Measurements from ENCODE around the gene MAP3K4.

Gene MAP3K4

DNA sequence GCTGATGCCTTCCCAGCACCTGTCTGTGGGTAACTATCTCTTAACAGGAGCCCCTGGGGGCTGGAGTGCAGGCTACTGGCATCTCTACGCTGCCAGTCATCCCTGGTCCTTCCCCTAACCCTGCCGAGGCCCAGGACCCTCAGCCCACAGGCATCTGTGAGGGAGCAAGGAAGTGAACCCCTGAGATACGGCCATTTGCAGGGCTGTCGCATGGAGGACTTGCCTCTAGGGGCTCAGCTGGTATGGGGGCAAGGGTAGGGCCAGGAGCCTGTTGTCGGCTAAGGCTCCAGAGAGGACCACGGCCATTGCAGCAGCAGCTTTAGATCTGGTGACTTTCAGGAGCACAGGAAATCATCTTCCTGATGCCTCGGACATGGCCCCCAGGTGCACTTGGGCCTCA lies 49.7 kb downstream of the MAP3K4 start:
- FAIRE-seq: no peak

DNA sequence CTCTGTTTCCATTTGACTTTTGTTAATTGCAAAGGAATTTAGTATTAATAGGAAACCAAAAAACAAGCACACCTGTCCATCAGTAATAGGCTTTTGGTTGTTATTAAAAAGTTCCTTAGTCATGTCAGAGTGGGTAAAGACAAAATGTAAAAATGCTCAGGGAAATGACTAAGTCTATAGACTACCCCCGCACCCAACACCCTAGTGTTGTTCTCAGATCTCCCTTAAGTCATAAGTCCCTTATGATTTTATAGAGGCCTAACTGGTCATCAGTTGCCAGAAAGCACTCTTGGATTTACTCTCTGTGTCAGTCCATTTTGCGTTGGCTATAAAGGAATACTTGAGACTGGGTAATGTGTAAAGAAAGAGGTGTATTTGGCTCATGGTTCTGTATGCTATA lies 52.8 kb downstream of the MAP3K4 start:
- FAIRE-seq: no peak

DNA sequence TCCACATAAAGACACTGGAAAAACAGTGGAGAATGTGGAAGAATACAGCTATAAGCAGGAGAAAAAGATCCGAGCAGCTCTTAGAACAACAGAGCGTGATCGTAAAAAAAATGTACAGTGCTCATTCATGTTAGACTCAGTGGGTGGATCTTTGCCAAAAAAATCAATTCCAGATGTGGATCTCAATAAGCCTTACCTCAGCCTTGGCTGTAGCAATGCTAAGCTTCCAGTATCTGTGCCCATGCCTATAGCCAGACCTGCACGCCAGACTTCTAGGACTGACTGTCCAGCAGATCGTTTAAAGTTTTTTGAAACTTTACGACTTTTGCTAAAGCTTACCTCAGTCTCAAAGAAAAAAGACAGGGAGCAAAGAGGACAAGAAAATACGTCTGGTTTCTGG lies 57.1 kb downstream of the MAP3K4 start:
- FAIRE-seq: no peak

DNA sequence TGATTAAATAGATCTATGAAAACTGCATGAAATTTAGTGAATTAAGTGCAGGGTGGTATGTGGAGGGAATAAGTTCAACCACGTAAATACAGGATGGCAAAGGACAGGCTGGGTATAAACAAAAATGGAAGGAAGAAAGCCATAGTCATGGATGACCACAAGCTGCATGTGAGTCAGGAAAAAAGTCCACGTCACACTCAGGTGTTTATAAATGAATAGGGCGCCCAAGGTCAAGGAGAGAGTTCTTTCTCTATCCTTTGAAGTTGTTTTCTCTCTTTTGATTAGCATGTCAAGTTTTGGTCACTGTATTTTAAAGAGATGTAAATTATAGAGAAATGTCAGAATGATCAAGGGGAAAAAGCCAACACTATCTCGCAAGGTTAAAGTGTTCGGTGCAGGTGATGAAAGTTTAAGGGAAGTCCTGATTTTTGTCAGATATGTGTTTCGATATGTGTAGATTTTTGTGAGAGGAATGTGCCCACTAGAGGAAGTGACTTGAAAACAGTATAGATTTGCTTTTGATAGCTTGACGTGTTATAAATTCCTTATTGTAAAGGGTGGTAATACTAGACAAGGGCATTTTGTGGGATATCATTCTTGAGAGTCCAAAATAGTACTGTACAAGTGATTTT lies 58.7 kb downstream of the MAP3K4 start:
- FAIRE-seq: no peak

DNA sequence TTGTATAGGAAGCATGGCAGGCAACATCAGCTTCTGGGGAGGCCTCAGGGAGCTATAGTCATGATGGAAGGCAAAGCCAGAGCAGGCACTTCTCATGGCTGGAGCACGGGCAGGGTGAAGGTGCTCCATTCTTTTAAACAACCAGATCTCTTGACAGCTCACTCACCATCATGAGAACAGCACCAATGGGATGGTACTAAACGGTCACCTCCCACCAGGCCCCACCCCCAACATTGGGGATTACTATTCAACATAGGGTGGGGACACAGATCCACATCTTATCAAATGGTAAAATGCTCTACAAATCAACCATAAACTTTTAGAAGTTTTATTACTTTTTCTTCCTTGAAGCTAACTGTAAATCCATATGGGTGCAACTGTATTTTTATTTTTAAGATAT lies 61.5 kb downstream of the MAP3K4 start:
- FAIRE-seq: no peak

DNA sequence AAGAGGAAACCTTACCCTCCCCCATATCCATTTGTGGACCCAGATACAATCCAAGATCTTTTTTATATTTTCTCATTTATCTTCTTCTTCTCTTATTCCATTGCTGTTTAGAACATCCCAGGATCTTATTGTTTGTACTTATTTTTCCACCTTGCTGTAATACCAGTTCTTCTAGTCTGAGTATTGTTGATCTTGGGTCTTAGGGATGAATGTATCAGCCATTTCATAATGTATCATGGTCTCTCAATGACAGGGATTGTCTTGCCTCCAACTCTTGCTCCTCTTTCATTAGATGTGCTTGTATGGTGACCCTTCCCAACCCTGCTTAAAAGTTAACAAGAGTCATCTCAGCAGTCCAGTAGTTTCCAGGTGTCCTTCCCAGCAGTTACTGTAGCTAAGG lies 63.3 kb downstream of the MAP3K4 start:
- no peak for FAIRE-seq

DNA sequence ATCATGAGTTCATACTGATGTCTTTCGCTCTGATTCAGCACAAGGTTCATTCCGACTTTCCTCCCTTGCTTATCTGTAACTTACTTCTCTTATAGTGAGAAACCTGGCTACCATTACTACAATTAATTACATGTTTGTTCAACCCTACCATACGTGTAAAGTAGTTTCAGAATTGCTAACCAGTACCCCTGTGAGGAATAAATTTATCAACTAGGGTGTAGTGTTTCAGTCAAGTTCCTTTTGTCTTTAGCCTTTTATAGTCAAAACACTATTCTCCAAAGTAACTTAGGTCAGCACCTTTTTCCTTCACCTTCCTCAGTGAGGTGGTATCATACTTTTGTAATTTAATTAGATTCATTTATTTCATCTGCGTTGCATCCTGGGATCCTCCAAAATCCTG lies 64.9 kb downstream of the MAP3K4 start:
- no peak for FAIRE-seq

DNA sequence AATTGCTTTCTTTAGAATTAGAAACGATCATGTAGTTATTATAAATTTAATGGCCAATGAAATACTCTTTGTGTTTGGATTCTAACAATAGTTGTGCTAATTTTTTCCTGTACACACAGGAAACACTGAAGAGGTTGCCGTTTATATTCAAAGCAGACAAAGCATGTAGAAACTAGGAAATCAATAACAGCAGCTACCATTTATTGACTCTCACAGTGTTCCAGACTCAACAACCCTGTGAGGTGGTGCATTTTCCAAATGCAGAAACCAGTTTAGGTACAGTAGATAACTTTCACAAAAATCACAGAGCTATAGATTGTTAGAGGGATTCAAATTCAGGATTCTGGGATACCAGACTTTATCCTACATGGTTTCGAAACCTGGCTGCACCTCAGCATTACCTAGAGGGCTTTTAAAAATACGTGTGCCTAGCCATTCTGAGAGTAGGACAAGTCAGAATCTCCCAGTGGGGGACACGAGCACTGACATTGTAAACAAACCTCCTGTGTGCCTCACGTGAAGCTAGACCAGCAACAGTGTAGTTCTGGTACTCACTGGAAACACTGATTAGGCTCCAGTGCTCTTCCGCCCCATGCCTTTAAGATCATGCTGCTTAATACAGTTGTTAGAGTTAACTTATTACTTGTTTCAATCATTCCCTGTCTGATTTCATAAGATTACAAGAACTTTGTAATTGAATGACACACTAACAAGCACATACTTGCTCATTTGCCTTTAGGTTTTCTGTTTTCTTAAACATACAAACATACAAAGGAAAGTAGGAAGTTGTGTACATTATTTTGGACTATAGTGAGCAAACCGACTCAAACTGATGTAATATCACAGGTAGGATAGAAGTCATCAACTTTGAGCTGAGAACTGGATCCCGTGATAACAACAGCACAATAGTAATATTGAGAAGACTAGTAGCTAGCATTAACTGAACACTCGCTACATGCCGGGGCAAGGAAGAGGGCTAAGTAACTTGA lies 65.8 kb downstream of the MAP3K4 start:
- FAIRE-seq: no peak

DNA sequence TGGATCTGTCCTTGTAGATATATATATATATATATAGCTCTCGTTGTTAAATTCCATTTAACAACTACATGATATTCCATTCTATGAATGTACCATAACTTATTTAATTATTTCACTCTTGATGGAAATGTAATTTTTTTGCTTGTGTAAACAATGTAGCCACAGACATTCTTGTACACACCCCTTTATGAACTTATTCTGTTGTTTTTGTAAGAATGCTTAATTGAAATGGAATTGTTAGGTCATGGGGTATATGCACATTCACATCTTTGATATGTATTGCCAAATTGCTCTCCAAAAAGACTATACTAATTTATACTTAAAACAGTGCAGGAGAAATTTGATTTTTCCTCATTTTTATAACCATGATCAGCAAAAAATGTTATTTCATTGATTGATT lies 67.2 kb downstream of the MAP3K4 start:
- no peak for FAIRE-seq

DNA sequence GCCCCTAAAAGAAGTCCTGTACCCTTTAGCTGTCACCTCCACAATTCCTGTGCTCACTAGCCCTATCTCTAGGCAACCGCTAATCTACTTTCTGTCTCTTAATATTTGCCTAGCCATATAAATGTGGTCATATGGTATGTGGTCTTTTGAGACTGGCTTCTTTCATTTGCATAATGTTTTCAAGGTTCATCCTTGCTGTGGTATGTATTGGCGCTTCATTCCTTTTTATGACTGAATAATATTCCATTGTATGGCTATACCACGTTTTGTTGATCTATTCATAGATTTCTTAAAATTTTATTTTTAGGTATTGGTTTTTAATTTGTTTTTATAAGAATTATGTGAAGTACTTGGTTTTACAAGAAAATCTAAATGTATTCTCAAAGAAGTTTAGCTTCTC lies 70.0 kb downstream of the MAP3K4 start:
- FAIRE-seq: no peak

DNA sequence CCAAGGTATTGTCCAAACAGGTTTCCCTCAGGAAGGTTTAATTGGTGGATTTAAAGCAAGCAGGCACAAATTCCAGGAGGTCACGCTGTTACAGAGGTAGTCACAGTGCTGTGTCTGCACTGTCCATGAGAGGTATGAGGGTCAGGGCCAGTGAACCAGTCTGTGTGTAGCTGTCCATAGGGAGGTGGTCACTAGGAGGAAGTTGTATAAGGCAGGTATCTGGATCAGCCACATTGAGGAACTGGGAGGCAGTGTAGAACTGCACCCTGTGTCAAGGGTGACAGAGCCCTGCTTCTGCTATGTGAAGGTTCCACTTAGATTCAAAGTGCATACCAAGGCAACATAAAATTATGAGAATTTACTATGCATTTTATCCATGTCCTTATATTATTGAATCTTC lies 73.3 kb downstream of the MAP3K4 start:
- FAIRE-seq: no peak

DNA sequence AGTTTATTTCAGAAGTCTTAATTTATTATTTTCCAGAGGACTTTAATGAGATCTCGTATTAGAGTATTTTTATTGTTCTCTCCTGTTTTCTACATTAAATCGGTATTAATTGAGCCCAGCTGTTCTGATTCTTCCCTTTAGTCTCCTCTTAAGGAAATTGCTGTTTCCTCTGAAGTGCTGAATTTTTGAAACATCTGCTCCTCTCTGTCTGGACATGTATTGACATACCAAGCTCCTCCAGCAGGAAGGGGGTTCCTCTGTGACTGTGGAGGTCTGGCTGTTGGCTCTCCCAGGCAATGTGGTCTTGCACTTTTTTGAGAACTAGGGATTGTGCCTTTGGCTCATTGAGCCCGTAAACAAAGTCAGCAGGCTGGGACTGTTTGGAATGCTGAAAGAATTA lies 74.9 kb downstream of the MAP3K4 start:
- FAIRE-seq: no peak

DNA sequence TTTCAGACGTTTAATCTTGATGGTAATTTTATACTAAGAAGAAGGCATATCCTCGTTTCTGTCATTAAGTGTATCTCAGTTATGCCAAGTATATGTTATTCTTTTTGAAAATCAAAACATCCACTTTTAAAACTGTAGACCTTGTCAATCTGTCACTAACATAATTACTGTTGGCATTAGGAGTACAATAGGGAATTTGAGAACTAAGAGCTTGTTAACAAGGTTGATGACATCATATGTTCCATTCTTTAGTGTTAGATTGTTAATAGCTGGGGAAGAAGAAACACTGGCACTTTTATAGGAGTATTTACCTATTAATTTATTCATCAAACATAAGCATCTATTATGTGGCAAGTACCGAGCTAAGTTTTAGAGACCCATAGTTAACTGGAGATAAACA lies 76.2 kb downstream of the MAP3K4 start:
- FAIRE-seq: no peak

DNA sequence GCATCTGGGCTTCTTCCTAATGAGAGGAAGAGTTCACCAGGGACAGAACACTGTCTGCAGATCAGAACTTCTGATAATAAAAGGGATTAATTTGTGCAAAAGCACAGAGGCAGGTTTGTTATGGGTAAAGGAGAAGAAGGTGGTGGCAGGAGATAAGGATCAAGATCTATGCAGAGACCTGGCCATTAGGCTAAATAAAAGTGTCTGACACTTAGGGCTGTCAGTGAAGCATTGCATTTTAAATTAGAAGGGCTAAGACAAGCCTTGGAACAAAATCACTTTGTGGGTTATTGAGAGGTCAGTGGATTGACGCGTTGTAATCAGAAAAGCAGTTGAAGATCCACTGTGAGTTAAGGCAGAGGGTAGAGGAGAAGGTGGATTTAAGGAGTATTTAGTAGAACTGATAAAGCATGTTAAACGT lies 76.8 kb downstream of the MAP3K4 start:
- no peak for FAIRE-seq

DNA sequence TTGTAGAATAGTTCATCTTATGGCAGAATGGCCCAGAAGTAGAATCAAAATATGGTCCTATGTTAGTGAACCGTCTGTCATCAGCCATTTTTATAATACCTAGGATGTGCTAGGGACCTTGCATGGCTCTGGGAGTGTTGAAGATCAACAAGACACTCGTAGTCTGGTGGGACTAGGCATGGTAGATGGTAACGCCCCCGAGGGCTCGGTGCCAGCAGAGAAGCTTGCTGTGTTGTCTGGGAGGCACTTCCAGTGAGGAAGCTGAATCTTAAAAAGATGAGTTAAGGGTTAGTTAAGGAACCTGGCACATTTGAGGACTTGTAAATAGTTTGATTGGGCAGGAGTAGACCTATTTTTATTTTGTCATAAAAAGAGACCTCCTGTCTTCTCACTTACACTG lies 82.4 kb downstream of the MAP3K4 start:
- no peak for FAIRE-seq

DNA sequence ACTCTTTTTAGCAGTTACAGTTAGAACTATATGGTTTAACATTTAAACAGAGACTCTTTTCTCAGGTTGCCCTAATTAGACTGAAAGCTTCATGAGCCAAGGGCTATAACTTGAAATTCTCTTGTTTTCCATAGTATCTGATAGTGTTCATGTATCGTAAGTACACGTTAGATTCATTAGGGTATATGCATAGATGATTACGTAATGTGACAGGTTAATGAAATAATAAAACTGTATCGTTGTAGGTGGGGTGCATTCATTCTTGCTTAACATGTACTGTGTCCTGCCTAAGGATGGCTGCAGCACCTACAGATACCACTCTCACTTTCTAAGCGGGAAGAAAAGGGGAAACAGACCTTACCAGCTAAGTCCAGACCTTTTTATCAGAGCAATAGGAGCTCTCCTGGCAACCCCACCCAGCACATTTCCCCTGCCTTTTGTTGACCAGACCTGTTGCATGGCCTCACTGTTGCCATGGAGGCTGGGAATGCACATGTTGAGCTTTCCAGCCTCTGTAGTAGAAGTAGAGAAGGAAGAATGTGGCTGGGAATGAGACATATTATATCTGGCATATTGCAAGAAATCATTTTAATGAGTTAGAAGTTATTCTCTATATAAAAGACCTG lies 83.0 kb downstream of the MAP3K4 start:
- no peak for FAIRE-seq

DNA sequence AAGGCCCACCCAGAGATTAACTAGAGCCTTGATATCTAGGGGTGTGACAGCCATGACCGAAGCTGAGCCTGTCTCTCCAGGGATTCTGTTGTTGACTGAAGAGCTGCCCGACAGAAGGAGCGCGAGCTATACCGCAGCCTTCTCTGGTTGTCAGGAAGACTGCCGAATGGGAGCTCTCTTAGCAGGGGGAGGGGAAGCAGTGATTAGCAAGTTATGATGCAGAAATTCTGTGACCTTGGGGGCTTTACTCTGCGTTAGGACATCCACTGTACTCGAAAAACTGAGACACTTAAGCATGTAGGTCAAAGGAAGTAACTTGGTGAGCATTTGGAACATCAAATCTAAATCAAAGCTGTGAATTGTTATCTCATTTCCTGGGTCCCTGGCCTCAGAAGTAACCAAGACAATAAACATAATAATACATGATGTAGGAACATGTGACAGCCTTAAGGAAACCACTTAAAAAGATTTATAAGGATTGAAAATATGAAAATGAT lies 84.7 kb downstream of the MAP3K4 start:
- no peak for FAIRE-seq

DNA sequence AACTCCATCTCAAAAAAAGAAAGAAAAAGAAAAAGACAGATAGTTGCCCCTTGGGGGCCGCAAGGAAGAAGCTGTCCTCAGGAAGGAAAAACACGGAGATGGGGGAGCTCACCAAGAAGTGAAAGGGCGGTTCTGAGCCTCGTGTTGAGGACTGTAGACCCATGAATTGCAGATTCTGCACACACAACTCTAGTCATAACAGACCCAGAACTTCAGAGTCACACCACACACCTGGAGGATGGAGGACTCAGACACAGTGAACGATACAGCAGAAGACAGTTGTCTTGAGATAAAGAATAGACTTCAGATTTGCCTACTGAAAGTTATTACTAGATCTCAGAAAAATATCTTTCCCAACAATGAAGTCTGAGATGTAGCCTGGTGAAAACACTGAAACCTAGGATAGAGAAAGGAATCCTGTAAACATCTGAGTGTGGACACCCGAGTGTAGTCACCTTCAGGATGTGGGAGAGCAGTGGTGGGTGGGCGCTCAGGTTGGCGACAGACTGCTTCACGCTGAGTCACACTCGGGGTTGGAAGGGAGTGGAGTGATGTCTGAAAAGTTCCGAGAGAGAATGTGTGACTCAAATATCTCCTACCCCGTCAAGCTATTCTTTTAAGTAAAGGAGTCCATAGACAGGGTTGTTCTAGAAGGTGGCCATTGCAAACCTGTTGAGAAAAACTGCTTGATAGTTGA lies 88.1 kb downstream of the MAP3K4 start:
- FAIRE-seq: no peak

DNA sequence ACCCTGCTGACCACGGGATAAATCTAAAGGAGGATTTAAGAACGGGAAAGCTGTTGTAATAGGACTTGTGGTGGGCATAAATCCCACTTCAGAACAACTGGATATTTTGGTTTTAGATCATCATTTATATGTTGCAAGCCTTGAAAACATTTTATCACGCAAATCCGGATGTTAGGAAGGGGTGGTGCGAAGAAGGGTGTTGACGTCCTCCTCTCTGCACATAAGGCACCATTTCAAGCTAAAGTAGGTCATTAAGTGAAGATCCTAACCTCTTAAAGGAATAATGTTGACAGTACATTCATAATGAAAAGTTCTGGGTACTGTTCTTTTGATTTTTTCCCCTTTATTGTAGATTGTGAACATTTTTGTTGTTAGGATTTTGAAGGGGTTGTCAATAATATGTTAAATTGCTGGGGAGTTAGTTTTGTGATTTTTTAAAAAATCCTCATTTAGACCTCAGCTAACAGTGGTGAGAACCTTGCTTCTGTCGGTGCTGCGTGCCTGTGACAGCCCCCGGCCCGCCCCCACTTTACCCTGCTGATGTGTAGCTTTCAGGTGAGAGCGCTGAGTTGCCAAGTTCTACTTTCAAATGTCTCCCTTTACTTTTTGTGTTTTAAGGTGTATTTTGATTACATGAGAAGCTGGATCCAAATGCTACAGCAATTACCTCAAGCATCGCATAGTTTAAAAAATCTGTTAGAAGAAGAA lies 88.8 kb downstream of the MAP3K4 start:
- no peak for FAIRE-seq

DNA sequence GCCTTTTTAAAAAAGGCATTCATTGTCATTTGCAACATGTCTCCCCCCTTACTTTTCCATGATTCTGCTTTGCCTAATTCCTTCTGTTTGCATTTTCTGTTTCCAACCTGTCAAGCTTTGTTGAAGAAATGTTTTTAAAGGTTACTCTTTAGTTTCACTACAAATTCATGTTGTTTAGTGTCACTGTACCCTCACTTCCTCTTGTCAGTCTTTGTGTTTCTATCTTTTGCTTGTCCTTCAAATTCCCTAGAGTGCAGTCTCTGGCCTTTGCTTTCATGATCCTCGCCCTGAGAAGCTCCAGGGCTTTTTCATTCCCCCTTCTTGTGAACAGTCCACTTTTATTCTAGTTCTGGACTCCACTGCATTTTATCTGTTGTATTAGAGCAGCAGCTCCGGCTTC lies 90.6 kb downstream of the MAP3K4 start:
- no peak for FAIRE-seq

DNA sequence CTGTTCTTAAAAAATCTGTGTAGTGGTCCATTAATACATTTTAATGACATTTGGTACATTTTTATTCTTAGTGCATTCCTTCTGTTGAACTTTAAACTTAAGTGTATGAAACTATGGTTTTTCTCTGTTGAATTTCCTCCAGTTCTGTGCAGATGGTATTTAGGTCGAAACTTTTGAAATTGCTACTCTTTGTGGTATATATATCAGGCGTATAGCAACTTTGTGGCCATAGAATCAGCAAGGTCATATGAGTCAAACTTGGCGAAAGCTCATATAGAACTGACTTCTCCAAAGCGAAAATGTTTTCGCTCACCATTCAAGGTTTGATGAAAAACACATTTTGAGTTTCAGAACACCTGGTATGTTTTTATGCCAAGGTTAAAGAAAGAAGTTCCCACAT lies 93.7 kb downstream of the MAP3K4 start:
- FAIRE-seq: no peak

DNA sequence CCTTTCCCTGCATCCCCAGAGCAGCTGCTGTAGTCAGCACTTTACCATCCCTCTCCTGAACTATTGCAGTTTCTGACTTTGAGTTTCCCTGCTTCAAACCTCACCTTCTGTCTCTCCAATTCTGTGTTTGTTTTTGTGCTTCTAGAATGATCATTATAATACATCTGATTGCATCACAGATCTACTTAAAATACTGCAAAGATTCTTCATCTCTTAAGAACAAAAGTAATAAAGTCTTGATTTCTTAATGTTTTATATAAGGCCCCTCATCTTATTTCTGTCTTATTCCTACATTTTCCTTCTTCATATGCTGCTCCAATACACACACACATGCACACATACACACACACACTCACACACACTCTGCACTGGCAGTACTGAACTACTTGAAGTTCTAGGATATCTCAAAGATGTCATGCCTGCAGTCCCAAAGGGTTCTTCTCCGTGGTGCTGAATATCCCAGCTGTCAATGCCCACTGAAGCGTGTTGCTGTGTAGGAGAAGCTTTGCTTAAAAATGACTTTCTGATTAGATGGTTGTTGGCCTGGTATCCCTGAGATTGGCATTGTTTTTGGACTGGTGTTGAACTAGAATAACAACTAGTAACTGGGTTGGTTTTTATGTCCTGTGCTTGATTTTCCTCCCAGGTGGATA lies 97.2 kb downstream of the MAP3K4 start:
- no peak for FAIRE-seq

All from G401.6 (cell line).